Fibroblast of pulmonary artery (primary cell): ENCODE measurements around the gene KNOP1.

Experiments used
- DNase-seq: peaks from one replicate; pipeline ENCODE4 v3.0.0-alpha.2; 2010; ENCODE audit warnings: low read depth
- H3K4me3 ChIP-seq: replicated peaks from 2 replicates; pipeline ENCODE4 v1.5.1; 2011; ENCODE audit warnings: low read depth, mild to moderate bottlenecking, control low read depth, low read length, moderate library complexity
- CTCF ChIP-seq: IDR thresholded peaks from 2 replicates; pipeline ENCODE4 v1.5.1; 2011; ENCODE audit warnings: mild to moderate bottlenecking, control low read depth, low read length, inconsistent platforms; ENCODE audit errors: missing control alignments

Gene KNOP1

DNA sequence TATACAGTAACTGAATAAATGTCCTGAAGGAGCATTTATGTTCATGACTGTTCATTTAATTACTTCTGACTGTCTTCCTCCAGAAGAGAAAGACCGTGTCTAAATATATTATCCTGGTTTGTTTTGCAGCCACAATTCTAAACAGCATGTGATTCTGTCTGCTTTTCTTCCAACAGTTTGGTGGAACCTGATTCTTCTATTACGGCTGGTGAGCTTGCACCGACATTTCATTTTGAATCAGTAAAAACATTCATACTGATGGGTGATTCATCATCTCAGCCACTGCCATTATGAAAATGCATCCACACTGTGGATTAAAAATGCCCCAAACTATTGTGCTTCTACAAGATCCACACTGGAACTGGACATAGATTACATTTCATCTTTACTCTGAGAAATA, 16.9 kb downstream of the KNOP1 start:
- no peak for DNase-seq
- no peak for TF ChIP-seq CTCF
- H3K4me3 ChIP-seq: no peak overlapping the region

GRCh38 chr16:19700319-19700781, 17.7 kb downstream of the KNOP1 start:
- no peak overlapping the region for H3K4me3 ChIP-seq
- TF ChIP-seq CTCF: no peak
- peak; percentile 58 for DNase-seq

GRCh38 chr16:19699472-19699871, 18.6 kb downstream of the KNOP1 start:
- TF ChIP-seq CTCF: no peak
- no peak overlapping the region for H3K4me3 ChIP-seq
- no peak for DNase-seq

DNA sequence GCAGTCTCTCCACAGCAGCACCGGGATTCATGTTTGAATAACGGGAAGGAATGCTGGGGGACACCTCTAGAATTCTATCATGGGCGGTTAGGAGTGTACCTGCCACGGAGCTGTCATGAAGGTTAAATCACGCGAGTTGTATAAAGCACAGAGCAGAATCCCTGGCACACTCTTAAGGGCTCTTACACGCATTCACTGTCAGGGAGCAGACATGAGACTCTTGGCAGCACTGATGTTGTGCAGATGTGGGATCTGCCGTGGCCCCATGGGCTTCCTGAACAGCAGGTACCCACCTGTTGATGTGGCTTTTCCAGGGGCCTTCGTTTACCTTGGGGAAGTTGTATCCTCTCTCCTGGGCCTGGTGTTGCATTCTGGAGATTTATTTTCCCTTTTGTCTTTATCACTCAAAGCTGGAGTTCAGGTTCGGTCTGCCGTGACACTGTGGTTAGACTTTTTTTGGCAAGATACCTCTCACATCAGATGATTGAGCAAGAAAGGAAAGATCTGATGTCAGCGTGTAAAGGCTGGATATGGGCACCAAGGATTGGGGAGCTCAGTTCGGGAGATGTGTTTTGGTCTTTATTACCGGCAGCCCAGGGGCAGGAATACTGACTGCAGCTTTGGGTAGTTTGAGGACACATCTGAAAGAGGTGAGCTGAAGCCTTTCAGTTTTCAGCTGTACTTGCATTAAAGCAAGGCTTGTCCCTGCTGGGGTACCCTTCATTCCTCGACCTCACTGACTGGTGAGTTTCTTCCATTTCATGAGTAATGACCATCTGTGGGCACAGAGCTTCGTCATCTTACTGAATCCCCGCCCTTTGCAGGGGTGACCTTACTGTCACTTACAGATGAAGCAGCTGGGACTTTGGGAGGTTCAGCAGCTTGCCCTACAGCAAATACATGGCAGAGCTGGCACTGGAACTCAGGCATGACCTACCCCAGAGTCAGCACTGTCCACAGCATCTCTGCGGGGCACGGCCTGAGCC, 19.3 kb downstream of the KNOP1 start:
- DNase-seq: peak; percentile 41
- TF ChIP-seq CTCF: no peak
- H3K4me3 ChIP-seq: no peak overlapping the region

DNA sequence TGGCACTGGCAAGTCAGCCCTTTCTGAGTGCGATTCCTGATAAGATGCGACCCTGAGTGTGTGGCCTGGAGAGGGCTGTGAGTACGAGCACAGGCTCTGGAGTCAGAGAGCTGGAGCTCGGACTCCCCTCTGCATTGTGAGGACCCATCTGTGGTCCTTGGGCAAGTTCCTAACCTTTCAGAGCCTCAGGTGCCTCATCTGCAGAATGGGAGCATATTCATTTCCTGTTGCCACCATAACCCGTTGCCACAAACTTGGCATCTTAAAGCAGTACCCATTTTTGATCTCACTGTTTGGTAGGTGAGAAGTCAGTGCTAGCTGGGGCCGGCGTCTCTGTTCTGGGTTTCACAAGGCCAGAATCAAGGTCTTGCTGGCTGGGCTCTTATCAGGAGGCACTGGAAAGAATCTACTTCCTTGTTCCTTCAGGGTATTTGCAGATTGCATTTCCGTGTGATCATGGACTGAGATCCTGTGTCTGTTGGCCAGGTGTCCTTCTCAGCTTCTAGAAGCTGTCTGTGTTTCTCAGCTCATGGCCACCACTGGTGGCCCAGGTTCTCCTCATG, 20.2 kb downstream of the KNOP1 start:
- H3K4me3 ChIP-seq: no peak overlapping the region
- DNase-seq: no peak
- no peak for TF ChIP-seq CTCF

- no peak for DNase-seq
- H3K4me3 ChIP-seq: no peak overlapping the region
- TF ChIP-seq CTCF: no peak
Observed at GRCh38 chr16:19696961-19697360, 21.1 kb downstream of the KNOP1 start.

GRCh38 chr16:19696328-19696727, 21.7 kb downstream of the KNOP1 start:
- H3K4me3 ChIP-seq: no peak overlapping the region
- TF ChIP-seq CTCF: no peak
- DNase-seq: peak; percentile 94
